CD4-positive, alpha-beta T cell treated with Interferon alpha-2 for 1 hour (primary cell): ENCODE results near the gene TEX44.

Experiments used
- DNase-seq, 2 donors: peaks; one replicate each; pipeline ENCODE4 v3.0.0-alpha.2; 2020 to 2022

The TEX44 gene

DNA sequence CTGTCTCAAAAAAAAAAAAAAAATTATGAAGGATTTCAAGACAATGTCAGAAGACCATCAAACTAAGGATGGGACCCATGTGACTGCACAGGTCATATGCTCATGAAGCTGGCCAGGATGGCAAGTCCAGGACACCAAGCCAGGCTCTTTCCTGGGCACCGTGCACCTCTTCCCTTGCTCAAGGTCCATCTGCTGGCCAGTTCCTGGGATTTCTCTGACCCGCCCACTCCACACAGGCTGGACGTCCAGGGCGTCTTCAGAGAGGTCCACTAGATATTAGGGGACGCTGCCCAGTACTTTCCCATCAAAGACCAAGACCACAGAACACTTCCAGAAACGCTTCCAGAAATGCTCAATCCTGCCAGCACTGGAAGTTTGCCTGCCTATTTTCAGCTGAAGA, 14.3 kb downstream of the TEX44 start:
- DNase-seq, result no peak

DNA sequence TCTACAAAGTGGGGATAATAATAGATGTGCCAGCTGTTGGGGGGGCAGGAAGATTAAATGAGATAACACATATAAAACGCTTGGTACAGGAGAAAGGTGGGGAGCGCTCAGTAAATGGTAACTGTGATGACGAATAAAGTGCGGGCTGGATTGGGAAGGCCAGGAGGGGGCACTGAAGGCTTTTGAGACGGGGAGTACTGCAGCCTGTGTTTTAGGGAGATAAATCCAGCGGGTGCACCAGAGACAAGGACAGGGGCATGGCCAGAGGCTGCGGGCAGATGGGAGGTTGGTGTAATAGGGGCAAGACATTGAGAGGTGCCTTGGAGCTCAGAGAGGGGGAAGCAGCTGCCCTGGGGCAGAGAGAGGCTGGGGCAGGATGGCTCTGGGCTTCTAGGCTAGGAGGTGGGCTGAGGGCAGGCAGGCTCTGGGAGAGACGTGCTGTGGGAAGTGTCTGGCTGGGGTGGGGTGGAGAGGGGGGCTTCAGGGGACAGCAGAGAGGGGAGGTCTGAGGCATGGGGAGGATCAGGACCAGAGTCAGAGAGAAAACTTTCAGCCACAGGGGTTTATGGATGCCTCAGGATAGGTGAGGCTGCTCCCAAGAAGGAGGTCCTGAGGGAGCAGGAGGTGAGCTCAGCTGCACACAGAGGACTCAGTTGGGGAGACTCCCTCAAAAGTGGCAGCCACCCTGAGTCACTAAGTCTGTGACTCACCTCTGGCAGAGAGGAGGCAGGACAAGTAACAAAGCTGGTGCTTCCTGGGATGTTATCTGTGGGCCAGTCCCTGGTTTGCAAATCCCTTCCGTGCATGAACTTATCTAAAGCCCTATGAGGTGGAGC, 18.8 kb downstream of the TEX44 start:
- DNase-seq, result peak in 1 of 2 donors; percentile 40

DNA sequence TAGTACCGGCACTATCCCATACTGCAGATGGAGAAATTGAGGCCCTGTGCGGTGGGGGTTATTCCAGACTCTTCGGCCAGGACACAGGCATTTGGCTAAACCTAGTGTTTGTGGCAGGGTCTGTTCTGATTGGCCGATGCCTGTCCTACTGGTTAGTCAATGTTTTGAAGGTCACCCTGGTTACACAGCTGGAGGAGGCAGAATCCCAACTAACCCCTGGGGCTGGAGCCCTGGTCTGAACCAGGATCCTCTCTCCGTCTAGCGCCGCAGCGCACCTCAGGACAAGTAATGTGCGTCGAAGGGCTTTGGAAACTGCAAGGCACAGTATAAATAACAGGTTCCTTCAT, 19.4 kb downstream of the TEX44 start:
- DNase-seq, result no peak

DNA sequence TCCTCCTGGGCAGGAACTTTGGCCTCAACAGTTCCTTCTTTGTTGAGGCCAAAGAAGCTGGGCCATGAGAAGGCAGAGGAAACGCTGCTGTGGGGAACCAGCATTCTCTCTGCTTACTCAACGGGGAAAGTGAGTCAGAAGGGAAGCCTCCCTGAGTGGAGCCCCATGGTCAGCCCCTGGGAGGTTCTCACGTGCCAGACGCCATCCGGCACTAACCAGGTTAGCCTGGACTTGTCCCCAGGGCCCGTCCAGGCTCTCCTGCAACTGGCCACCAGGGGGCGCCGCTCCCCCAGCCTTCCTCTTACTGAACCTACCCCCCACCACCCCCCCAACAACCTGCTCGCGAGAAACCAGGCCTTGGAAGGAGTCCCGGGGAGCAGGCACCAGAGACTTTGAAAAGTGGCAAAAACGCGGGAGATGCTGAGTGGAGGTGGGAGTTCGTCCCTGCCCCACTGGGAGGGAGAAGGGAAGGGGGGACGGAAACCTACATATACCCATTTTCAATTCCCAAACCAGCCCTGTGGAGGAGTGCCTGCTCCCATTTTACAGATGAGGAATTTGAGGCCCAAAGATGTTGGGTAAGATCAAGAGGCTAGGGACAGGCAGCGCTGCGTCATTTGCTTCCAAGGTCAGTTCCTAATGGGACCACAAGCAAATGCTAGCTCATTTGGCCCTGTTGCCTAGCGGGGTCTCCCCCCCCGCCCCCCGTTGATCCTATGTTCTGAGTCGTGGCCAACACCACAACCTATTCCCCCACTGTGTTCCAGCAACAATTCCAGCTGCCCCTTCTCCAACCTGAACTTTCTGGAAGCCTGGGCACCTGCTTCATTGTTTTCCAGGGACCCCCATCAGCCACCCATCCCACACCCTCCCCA, 20.0 kb downstream of the TEX44 start:
- DNase-seq, result peak; percentile 89 to 90

DNA sequence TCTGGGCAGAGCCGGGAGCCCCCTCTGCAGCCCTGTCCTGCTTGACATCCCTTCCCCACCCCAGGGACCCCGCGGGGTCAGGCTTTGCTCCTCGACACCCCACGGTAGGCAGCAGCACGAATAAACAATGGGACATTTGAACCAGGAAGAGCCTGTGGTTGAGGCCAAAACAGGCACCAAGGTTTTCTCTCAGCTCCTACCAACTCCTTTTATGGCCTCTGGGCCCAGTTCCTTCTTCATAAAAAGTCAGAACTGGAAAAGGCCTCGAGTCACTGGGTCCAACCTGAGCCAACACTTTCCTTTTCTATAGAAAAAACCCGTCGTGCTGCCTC, 20.6 kb downstream of the TEX44 start:
- no peak for DNase-seq

DNA sequence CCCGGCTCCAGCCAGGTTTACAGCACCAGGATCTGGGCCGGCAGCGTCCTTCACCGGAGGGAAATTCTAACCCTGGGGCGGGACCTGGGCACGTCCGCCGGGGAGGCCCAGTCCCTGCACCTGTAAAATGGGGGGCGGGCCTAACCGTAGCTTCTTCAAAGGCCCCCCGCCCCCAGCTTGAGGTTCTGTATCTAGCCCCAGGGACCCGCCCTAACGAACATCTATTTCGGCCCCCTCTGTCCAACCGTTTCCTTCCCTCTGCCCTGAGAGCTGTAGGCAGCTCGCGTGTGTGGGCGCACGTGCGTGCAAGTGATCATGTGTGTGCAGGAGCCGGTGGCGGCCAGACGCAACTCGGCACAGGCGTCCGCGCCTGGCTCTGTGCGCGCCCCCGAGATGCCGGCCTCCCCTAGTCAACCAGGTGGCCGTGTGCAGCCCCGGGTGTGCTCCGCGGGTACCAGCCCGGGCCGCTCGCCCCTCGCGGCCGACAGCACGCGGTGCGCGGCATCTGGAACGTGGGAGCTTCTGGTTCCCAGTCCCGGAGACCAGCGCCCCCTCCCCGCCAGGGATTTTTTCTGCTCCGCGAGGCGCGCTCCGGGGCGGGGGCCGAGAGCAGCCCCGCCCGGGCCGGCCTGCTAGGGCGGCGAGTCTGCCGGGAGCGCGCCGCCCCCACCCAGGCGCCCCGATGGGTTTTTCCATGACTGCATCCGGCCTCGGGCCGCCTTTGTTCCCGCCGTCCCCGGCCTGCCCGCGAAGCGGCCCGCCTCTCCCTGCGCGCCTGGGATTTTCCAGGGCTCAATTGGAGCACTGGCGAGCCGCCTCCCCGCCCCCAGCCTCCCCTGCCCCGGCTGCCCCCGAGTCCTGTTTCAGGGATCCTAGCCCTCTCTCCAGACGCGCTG, 21.2 kb downstream of the TEX44 start:
- DNase-seq, result peak; percentile 67 to 81

DNA sequence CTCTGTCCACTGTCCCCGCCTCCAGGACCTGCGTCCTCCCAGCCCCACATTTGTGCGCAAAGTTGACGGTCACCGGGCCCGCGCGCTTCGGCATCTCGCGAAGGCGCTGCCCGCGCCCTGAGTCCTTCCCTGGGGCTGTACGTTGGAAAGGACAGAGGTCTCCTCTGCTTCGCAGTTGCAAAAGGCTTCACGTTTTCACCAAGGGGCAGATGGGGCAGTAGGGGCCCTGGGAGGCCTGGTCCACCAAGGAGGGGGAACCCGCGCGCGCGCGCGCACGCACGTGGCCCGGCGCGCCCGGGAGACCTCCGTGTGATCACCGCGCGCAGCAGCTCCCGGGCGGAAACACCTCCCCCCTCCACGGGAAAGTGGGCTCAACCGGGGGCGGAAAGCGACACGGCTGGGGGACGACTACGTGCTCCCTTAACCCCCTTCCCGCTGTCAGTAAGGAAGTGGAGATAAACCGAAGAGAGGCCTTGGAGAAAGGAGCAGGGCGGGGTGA, 21.9 kb downstream of the TEX44 start:
- peak; percentile 34 to 44 for DNase-seq

DNA sequence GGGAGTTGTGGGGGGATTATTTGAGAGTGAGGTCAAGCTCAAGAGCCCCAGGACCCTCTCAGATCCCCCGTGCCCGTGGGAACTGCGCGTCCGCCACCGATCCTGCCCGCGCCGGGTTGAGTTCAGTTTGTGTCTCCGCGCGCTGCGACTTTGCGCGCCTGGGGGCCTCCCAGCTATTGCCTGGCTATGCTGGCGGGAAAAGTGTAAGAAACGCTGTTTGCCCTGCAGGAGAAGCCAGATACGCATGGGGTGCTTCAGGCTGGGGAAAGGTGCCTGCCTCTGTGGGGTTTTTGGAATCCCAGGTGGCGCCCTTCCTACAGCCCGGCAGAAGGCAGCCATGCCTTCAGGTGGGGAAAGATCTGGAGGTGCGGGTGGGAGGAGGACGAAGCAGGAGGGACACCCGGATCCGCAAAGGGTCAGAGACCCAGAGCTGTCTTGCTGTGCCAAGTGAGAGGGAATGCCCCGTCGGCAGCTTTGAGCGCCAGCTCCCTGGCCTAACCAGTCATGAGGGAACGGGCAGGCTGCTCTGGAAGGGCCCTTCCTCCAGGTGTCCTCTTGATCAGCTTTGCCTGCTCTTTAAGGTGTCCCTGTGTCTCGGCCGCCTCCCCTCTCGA, 22.5 kb downstream of the TEX44 start:
- no peak for DNase-seq

DNA sequence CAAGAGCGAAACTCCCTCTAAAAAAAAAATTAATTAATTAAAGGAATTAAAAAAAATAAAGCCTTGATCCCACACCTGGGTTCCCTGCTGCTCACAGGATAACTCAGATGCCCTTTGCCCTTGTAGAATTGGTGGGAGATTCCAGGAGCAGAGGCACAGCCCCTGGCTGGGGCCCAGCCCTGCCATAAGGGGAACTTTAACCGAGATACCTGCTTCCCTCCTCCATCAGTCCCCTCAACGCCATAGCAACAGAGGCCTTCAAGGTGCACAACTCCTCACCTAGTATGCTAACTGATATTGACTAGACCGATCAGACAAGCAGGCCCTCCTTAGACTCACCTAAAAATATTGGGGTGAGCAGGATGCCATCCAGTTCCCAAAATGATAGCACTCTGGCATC, 23.6 kb downstream of the TEX44 start:
- no peak for DNase-seq

DNA sequence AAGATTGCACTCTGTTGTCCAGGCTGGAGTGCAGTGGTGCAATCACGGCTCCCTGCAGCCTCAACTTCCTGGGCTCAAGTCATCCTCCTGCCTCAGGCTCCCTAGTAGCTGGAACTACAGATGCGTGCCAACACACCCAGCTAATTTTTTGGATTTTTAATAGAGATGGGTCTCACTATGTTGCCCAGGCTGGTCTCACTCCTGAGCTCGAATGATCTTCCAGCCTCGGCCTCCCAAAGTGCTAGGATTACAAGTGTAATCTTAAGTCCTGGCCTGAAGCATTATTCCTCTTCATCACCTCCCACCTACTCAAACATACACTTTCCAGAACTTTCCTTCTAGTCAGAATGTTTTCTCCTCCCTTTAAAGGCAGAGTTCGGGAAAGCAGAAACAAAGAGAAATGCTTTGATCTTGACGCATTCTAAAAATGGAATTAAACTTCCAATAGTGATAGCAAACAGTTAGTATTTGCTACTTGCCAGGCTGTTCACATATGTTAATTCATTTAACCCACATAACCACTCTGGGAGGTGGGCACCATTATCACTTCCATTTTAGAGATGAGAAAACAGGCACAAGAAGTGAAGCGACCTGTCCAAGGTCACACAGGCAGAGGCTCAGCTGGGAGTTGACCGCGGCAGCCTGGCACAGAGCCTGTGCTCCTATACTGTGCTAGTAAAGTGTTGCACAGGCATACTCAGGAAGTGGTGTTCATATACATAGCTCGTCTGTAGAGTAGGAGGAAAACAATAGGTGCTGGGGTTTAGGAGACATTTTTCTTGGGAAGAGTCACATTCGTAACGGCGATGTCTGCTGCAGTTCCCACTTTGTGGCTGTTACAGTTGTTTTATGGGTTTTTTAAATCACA, 24.6 kb downstream of the TEX44 start:
- DNase-seq, result no peak

DNA sequence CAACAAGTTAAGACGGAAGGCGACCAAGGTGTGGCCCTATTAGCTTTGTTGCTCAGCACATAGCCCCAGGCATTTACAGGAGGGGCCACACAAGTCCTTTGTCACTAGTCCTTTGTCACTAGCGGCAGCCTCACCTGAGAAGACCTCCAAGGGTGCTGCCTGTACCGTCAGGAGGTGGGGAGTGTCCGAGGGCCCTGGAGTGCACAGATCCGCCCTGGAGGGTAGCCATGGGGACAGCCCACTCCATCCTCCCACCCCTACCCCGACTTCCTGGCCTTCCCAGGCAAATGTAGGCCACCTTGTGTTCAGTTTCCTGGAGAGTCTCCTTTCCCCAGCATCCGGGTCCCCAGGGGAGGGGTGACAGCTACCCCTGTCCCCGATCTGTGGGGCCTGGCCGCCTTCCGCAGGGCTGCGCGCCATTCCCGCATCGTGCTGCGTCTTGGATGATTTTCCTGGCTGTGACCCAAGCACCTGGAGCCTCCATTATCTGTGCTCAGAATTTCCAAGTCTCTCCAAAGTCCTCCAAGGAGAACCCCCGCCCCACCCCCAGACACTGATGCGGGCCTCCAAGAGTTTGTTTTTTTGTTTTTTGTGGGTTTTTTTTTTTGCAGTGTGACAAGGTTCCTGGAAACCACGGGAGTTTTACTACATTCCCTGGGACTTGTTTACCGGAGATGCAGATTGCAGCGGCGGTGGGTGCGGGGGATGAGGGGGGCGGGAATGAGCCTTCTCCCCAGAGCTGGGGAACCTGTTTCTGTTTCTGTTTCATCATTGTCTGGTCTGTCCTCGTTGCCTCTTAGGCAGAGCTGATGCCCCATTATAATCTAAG, 28.6 kb downstream of the TEX44 start:
- DNase-seq, result peak in 1 of 2 donors; percentile 39

DNA sequence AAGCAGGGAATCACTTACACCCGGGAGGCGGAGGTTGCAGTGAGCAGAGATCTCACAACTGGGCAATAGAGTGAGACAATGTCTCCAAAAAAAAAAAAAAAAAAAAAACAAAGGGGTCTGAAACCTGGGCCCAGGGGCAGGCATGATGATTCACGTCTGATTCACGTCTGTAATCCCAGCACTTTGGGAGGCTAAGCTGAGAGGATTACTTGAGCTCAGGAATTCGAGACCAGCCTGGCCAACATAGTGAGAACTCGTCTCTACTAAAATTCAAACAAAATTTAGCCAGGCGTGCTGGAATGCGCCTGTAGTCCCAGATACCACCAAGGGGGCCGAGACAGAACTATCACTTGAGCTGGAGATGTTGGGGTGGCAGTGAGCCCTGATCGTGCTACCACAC, 30.3 kb downstream of the TEX44 start:
- DNase-seq, result no peak

DNA sequence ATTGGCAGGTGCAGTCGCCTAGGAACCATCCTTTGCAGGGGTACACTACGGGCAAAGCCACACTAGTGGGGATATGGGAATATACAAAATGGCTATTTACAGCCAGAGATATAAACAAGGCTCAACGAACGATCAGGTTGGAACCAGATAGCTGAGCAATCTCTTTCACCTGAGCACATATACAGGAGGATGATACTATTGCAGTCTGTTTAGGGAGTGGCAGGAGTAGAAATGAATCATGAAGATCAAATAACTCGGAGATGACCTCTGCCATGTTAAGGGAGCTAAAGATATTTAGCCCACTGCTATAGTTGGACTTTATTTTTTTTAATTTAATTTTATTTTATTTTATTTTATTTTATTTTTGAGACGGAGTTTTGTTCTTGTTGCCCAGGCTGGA, 33.8 kb downstream of the TEX44 start:
- no peak for DNase-seq

DNA sequence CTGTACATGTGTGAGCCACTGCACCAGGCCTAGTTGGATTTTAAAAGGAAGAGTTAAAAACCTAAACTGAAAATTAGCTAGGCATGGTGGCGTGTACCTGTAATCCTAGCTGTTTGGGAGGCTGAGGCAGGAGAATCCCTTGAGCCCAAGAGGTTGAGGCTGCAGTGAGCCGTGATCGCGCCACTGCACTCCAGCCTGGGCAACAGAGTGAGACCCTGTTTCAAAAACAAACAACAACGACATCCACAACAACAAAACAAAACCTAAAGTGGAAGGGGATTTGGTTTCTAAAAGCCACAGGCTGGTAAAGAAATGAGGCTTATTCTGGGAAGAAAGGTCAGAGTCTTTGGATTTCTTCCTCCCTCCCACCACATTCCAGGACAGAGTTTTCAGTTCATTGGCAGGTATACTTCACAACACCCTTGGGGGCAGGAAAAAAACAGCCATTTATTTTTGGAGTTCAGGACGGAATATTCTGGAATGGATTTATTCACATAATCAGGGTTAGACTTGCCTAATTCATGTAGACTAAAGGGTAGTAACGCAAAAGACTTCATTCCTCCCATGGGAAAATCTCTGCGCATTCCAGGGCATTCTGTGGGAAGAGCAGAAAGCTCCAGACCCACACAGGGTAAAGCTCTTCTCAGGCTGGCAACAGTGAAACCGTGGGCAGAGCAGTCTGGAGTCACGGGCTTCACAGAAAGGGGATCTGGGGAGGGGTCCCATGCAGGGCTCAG, 34.9 kb downstream of the TEX44 start:
- DNase-seq, result no peak

DNA sequence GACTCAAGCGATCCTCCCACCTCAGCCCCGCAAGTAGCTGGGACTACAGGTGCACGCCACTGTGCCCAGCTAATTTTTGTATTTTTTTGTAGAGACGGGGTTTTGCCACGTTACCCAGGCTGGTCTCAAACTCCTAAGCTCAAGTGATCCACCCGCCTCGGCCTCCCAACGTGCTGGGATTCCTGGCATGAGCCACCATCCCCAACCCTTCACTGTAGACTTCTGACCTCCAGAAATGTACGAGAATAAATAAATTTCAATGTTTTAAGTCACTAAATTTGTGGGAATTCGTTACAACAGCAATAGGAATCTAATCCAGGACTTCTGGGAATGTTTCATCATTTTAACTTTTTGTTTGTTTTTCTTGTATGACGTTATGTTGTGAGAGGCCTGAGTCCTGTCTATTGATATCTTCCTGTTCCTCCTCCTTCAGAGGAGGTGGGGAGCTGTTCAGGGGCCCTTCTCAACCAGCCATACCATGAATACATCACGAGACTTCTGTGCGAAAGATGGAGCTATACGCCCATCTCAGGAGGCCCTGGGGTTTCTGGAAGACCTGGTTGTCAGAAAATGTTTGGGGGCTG, 40.0 kb downstream of the TEX44 start:
- DNase-seq, result no peak

DNA sequence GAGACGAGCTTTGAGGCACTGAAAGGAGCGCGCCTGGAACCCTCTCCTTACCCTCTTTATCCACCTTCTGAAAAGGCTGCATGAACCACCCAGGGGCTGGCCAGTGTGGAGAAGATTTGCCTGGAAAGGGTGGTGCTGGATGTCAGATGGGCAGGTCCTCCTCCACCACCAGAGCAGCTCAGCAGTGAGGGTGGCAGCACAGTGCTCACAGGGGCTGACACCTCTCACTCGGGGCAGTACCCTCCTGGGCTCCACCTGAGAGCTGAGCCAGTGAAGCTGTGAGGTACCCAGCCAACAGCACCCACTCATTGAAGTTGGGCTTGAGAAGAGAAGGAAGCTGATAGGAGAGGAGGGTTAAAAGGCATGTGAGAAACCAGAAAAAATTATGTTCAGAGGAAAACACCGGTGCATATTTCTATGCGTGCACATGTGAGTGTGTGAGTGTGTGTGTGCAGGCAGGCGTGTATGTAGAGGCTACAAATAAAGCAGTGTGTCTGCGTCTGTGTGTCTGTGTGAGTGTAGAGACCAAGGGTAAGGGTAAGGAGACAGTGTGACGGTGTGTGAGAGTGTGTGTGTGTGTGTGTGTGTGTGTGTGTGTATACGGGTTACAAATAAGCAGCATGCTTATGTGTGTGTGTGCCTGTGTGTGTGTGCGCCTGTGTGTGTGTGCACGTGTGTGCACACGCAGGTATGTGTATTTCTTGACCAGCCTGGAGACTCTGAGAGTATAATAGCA, 40.7 kb downstream of the TEX44 start:
- DNase-seq, result no peak

DNA sequence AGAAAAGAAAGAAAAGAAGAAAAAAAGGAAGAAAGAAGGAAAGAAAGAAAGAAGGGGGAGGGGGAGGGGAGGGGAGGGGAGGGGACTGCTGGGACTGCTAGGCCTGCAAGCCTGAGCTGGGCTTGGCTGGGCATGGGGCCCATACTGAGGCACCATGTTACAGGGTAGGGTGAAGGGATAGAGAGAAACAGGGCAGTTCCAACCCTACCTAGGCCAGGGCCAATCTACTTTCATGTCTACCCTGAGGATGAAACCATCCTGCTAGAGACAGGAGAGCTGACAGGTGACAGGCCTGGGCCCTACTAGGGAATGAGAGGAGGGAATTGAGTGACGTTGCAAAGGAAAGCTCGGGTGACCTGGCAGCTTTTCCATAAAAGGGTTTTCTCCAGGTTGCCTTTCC, 41.7 kb downstream of the TEX44 start:
- no peak for DNase-seq

DNA sequence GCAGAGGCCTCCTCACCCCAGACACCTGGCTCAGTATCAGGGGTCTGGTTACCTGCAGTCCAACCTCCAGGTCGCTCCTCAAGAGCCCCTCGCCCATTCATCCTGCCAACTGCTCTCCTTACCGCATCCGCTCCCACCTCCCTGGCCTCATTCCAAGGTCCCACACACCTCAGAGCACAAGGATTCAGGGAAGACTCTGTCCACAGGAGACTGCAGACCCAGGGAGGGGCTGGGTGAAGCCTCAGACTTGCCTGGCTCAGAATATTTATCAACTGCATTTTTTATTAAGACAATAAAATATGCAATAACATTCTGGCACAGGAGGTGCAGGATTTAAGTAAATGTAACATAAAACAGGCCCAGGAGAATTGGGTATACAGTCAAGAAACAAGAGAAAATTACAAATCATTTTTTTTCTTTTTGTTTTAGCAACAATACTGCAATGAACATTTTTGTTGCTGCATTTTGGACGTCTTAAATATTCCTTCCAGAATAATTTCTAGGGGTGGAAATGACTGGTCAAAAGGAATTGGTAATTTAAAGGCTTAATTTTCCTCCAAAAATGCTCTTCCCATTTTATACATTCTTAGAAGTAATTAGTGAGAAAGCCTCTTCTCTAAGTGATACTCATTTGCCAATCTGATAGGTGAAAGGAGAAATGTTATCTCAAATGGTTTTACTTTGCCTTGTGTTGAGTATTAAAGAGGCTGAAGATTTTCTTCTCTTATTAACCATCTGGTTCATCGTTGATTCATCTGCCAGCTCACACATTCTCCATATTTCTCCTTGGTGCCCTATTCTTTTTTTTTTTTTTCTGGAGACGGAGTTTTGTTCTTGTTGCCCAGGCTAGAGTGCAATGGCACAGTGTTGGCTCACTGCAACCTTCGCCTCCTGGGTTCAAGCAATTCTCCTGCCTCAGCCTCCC, 42.5 kb downstream of the TEX44 start:
- DNase-seq, result no peak
